HEK293 (cell line): Measurements from ENCODE around the gene CELSR1.

Experiments
- CTCF ChIA-PET: fragments of 350-600 bp; formaldehyde crosslinking; extraction: SDS; loops from one replicate; lab custom pipeline; 2021; ENCODE audit warnings: antibody characterized with exemption; lab: Yijun Ruan, JAX
- POLR2A ChIA-PET: fragments of 300-600 bp; formaldehyde crosslinking; extraction: SDS; loops from one replicate; lab custom pipeline; 2020; ENCODE audit warnings: antibody characterized with exemption, inconsistent platforms; lab: Yijun Ruan, JAX
- H3K27ac ChIP-seq: fragments of 200-500 bp; sonication (Bioruptor generic); 2 replicates; pipeline ENCODE4 v1.5.1; 2014; ENCODE audit warnings: low read depth, low read length, control low read depth, inconsistent platforms; ENCODE audit errors: extremely low read depth
- H3K36me3 ChIP-seq, 2 experiments: fragments of 200-500 bp in 1 of 2; sonication (Bioruptor generic) in 1 of 2; 1 replicate in 1 of 2; 2 replicates in 1 of 2; pipeline ENCODE4 v1.5.1; 2014 to 2017; ENCODE audit warnings: inconsistent platforms in 2 of 2, low read length in 2 of 2; ENCODE audit not compliant: control insufficient read depth in 2 of 2, insufficient read depth in 1 of 2
- H3K4me1 ChIP-seq: fragments of 200-500 bp; sonication (Bioruptor generic); 2 replicates; pipeline ENCODE4 v1.5.1; 2014; ENCODE audit warnings: mild to moderate bottlenecking, low read length, inconsistent platforms; ENCODE audit not compliant: control insufficient read depth, insufficient read depth
- H3K4me3 ChIP-seq: 2 replicates; pipeline ENCODE4 v1.5.1; 2011; ENCODE audit warnings: low read depth, mild to moderate bottlenecking, control low read depth, low read length, moderate library complexity
- H3K9me3 ChIP-seq: fragments of 200-500 bp; sonication (Bioruptor generic); 2 replicates; pipeline ENCODE4 v1.5.1; 2014; ENCODE audit warnings: low read depth, low read length, inconsistent platforms; ENCODE audit not compliant: control insufficient read depth, insufficient read depth
- HOXA7 ChIP-seq: sonication (generic); formaldehyde crosslinking; IDR thresholded peaks from 2 replicates; pipeline ENCODE4 v1.8.1; 2022; ENCODE audit warnings: missing genetic modification reagents, borderline replicate concordance
- ZBTB8A ChIP-seq: fragments of 450-650 bp; formaldehyde crosslinking; IDR thresholded peaks from 2 replicates; pipeline ENCODE4 v1.5.1; 2016; ENCODE audit warnings: missing biosample characterization, missing genetic modification characterization
- ZNF138 ChIP-seq: fragments of 450-650 bp; formaldehyde crosslinking; IDR thresholded peaks from 2 replicates; pipeline ENCODE4 v1.5.1; 2016; ENCODE audit warnings: missing biosample characterization, missing genetic modification characterization, borderline replicate concordance
- ZNF157 ChIP-seq: fragments of 450-650 bp; formaldehyde crosslinking; IDR thresholded peaks from 2 replicates; pipeline ENCODE4 v1.5.1; 2016; ENCODE audit warnings: missing biosample characterization, missing genetic modification characterization
- ZNF174 ChIP-seq: fragments of 450-650 bp; formaldehyde crosslinking; IDR thresholded peaks from 2 replicates; pipeline ENCODE4 v1.5.0; 2017; ENCODE audit warnings: missing biosample characterization, mild to moderate bottlenecking, missing genetic modification characterization
- ZNF214 ChIP-seq: fragments of 450-650 bp; formaldehyde crosslinking; IDR thresholded peaks from 2 replicates; pipeline ENCODE4 v1.5.1; 2017; ENCODE audit warnings: missing biosample characterization, mild to moderate bottlenecking, missing genetic modification characterization, borderline replicate concordance
- ZNF350 ChIP-seq: fragments of 450-650 bp; formaldehyde crosslinking; IDR thresholded peaks from 2 replicates; pipeline ENCODE4 v1.5.0; 2017; ENCODE audit warnings: missing biosample characterization, mild to moderate bottlenecking, missing genetic modification characterization
- ZNF621 ChIP-seq: fragments of 450-650 bp; formaldehyde crosslinking; IDR thresholded peaks from 2 replicates; pipeline ENCODE4 v1.5.1; 2017; ENCODE audit warnings: missing biosample characterization, missing genetic modification characterization
- ZNF624 ChIP-seq: fragments of 450-650 bp; formaldehyde crosslinking; IDR thresholded peaks from 2 replicates; pipeline ENCODE4 v1.5.1; 2017; ENCODE audit warnings: missing biosample characterization, missing genetic modification characterization
- ZNF629 ChIP-seq: fragments of 450-650 bp; formaldehyde crosslinking; IDR thresholded peaks from 2 replicates; pipeline ENCODE4 v1.5.1; 2017; ENCODE audit warnings: missing biosample characterization, missing genetic modification characterization
- ZNF664 ChIP-seq: fragments of 450-650 bp; formaldehyde crosslinking; IDR thresholded peaks from 2 replicates; pipeline ENCODE4 v1.5.1; 2016; ENCODE audit warnings: missing biosample characterization, missing genetic modification characterization
- ZNF670 ChIP-seq: fragments of 450-650 bp; formaldehyde crosslinking; IDR thresholded peaks from 2 replicates; pipeline ENCODE4 v1.5.1; 2016; ENCODE audit warnings: missing biosample characterization, missing genetic modification characterization, low read depth
- ZNF843 ChIP-seq: fragments of 450-650 bp; formaldehyde crosslinking; IDR thresholded peaks from 2 replicates; pipeline ENCODE4 v1.5.1; 2016; ENCODE audit warnings: missing biosample characterization, missing genetic modification characterization
- TF ChIP-seq, protein P1 (sequence below): fragments of 450-650 bp; formaldehyde crosslinking; IDR thresholded peaks from 2 replicates; pipeline ENCODE4 v1.5.0; 2017; ENCODE audit warnings: missing biosample characterization, missing genetic modification characterization, borderline replicate concordance
- TF ChIP-seq, protein P2 (sequence below): fragments of 450-650 bp; formaldehyde crosslinking; IDR thresholded peaks from 2 replicates; pipeline ENCODE4 v1.5.1; 2017; ENCODE audit warnings: missing biosample characterization, missing genetic modification characterization
- TF ChIP-seq, protein P3 (sequence below): fragments of 450-650 bp; formaldehyde crosslinking; IDR thresholded peaks from 2 replicates; pipeline ENCODE4 v1.5.1; 2017; ENCODE audit warnings: missing biosample characterization, missing genetic modification characterization
- TF ChIP-seq, protein P4 (sequence below): fragments of 450-650 bp; formaldehyde crosslinking; IDR thresholded peaks from 2 replicates; pipeline ENCODE4 v1.5.1; 2016; ENCODE audit warnings: missing biosample characterization, missing genetic modification characterization

Gene CELSR1

DNA sequence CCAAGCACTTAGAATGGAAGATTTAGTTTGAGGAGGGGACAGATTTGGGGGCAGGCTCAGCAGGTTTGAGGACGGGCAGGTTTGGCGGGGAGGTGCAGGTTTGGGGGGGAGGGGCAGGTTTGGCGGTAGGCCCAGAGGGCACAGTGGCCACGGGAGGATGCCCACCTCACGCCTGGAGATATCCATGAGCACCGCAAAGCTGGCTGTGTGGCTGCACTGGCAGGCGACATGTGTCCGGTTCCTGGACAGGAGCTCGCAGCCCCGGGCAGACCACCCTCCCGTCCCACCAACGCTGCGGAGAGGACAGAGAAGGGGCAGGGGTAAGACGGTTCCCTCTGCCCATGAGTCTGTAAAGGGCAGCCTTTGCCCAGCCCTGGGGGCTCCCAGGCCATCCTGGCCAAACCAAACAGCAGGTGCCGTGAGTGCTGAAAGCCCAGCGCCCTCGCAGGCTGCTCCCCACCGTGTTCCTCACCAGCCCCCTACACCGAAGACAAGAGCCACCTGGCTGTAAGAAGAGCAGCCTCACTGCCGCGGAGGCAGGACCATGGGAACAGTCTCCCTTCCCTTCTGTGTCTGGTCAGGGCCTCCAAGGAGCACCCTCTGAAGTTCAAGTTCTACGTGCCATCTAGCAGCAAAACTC lies 158.9 kb downstream of the CELSR1 start:
- Histone ChIP-seq H3K4me1 (peaks cover 9% of the 10 kb centered on the region; the same call in 1 of the 2 replicates), H3K36me3 (peaks cover 10 to 31% of the 10 kb centered on the region in 2 experiments; a peak in 2 of 3 replicates), H3K4me3 (no peak overlapping the region), H3K9me3 (no peaks in the 10 kb centered on the region), H3K27ac (no peak overlapping the region)
- CTCF ChIA-PET: interaction anchor here (2.4 kb wide), 1 partner anchor 11 kb away, joined by 12 read pairs; no protein-coding TSS in a partner anchor
- TF ChIP-seq ZBTB8A (no peak), ZNF624 (tag by site-specific recombination) (no peak), ZNF350 (tag by site-specific recombination) (no peak), ZNF214 (tag by site-specific recombination) (no peak), ZNF670 (tag by site-specific recombination) (no peak), ZNF157 (no peak), HOXA7 (CRISPR knock-in tag) (no peak), ZNF664 (tag by site-specific recombination) (no peak), ZNF843 (tag by site-specific recombination) (no peak), ZNF629 (no peak), ZNF621 (tag by site-specific recombination) (no peak), ZNF138 (tag by site-specific recombination) (no peak), ZNF174 (tag by site-specific recombination) (no peak)
- TF ChIP-seq, protein P1, sequence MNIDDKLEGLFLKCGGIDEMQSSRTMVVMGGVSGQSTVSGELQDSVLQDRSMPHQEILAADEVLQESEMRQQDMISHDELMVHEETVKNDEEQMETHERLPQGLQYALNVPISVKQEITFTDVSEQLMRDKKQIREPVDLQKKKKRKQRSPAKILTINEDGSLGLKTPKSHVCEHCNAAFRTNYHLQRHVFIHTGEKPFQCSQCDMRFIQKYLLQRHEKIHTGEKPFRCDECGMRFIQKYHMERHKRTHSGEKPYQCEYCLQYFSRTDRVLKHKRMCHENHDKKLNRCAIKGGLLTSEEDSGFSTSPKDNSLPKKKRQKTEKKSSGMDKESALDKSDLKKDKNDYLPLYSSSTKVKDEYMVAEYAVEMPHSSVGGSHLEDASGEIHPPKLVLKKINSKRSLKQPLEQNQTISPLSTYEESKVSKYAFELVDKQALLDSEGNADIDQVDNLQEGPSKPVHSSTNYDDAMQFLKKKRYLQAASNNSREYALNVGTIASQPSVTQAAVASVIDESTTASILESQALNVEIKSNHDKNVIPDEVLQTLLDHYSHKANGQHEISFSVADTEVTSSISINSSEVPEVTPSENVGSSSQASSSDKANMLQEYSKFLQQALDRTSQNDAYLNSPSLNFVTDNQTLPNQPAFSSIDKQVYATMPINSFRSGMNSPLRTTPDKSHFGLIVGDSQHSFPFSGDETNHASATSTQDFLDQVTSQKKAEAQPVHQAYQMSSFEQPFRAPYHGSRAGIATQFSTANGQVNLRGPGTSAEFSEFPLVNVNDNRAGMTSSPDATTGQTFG (tag by site-specific recombination): no peak
- TF ChIP-seq, protein P2, sequence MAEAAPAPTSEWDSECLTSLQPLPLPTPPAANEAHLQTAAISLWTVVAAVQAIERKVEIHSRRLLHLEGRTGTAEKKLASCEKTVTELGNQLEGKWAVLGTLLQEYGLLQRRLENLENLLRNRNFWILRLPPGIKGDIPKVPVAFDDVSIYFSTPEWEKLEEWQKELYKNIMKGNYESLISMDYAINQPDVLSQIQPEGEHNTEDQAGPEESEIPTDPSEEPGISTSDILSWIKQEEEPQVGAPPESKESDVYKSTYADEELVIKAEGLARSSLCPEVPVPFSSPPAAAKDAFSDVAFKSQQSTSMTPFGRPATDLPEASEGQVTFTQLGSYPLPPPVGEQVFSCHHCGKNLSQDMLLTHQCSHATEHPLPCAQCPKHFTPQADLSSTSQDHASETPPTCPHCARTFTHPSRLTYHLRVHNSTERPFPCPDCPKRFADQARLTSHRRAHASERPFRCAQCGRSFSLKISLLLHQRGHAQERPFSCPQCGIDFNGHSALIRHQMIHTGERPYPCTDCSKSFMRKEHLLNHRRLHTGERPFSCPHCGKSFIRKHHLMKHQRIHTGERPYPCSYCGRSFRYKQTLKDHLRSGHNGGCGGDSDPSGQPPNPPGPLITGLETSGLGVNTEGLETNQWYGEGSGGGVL (tag by site-specific recombination): no peak
- TF ChIP-seq, protein P3, sequence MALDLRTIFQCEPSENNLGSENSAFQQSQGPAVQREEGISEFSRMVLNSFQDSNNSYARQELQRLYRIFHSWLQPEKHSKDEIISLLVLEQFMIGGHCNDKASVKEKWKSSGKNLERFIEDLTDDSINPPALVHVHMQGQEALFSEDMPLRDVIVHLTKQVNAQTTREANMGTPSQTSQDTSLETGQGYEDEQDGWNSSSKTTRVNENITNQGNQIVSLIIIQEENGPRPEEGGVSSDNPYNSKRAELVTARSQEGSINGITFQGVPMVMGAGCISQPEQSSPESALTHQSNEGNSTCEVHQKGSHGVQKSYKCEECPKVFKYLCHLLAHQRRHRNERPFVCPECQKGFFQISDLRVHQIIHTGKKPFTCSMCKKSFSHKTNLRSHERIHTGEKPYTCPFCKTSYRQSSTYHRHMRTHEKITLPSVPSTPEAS: no peak
- TF ChIP-seq, protein P4, sequence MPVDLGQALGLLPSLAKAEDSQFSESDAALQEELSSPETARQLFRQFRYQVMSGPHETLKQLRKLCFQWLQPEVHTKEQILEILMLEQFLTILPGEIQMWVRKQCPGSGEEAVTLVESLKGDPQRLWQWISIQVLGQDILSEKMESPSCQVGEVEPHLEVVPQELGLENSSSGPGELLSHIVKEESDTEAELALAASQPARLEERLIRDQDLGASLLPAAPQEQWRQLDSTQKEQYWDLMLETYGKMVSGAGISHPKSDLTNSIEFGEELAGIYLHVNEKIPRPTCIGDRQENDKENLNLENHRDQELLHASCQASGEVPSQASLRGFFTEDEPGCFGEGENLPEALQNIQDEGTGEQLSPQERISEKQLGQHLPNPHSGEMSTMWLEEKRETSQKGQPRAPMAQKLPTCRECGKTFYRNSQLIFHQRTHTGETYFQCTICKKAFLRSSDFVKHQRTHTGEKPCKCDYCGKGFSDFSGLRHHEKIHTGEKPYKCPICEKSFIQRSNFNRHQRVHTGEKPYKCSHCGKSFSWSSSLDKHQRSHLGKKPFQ (tag by site-specific recombination): no peak
- POLR2A ChIA-PET: no interaction called here
